ENCODE measurements around the gene ACTA1.

DNA sequence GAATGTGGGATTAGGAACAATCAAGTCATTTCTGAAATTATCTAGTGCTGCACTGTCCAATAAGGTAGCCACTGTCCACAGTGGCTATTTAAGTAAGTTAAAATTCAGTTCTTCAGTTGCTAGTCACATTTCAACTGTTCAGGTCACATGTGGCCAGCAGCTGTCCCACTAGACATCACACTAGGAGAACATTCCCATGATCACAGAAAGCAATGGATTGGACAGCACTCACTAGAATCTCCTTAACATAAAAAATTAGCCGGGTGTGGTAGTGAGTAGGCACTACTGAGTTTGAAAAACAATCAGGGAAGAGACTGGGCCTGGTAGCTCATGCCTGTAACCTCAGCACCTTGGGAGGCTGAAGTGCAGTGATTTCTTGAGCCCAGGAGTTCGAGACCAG is 40.6 kb upstream of the ACTA1 start:
- TF ChIP-seq, protein P1, sequence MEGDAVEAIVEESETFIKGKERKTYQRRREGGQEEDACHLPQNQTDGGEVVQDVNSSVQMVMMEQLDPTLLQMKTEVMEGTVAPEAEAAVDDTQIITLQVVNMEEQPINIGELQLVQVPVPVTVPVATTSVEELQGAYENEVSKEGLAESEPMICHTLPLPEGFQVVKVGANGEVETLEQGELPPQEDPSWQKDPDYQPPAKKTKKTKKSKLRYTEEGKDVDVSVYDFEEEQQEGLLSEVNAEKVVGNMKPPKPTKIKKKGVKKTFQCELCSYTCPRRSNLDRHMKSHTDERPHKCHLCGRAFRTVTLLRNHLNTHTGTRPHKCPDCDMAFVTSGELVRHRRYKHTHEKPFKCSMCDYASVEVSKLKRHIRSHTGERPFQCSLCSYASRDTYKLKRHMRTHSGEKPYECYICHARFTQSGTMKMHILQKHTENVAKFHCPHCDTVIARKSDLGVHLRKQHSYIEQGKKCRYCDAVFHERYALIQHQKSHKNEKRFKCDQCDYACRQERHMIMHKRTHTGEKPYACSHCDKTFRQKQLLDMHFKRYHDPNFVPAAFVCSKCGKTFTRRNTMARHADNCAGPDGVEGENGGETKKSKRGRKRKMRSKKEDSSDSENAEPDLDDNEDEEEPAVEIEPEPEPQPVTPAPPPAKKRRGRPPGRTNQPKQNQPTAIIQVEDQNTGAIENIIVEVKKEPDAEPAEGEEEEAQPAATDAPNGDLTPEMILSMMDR (IDR thresholded peaks at IDR 0.05): no peak
- TF ChIP-seq POLR2A (IDR thresholded peaks at IDR 0.05): no peak
